Ovary (tissue), 9 donors: ENCODE results near the gene TMEM150B. TPM values are rescaled to one million over a fixed set of nuclear protein-coding genes. Genes with fewer than 3 reads are reported as not detected.

Experiments
- DNase-seq, 5 donors: peaks; one replicate each; pipeline ENCODE4 v3.0.0-alpha.2; 2019 to 2020
- H3K27ac ChIP-seq, 2 donors: fragments of 200-600 bp; one replicate each; pipeline versions ENCODE4 v1.5.1 to v1.8.0; 2019 to 2022
- H3K27me3 ChIP-seq: fragments of 200-600 bp; one replicate; pipeline ENCODE4 v1.8.0; 2022
- H3K36me3 ChIP-seq: fragments of 200-600 bp; sonication (generic); one replicate; pipeline ENCODE4 v1.5.1; 2019
- H3K4me1 ChIP-seq: one replicate; pipeline ENCODE4 v1.8.1; 2013; ENCODE audit warnings: mild to moderate bottlenecking, moderate library complexity; ENCODE audit not compliant: insufficient read depth
- H3K4me3 ChIP-seq: fragments of 200-600 bp; sonication (generic); one replicate; pipeline ENCODE4 v1.5.1; 2017
- H3K9me3 ChIP-seq, 2 donors: fragments of 200-600 bp in 1 of 2; sonication (generic) in 1 of 2; one replicate each; pipeline versions ENCODE4 v1.5.1 to v1.8.1; 2013 to 2019; ENCODE audit warnings: mild to moderate bottlenecking in 1 of 2, moderate library complexity in 1 of 2
- CTCF ChIP-seq, 3 donors: fragments of 450-650 bp in 2 of 3; fragments of 200-600 bp in 1 of 3; IDR thresholded peaks; one replicate each; pipeline versions ENCODE4 v1.5.1 to v1.8.0; 2016 to 2022; ENCODE audit warnings: antibody characterized with exemption in 3 of 3, mild to moderate bottlenecking in 1 of 3
- EP300 ChIP-seq: sonication (generic); formaldehyde crosslinking; IDR thresholded peaks from one replicate; pipeline ENCODE4 v1.6.1; 2017; ENCODE audit warnings: antibody characterized with exemption
- POLR2A ChIP-seq: fragments of 450-650 bp; IDR thresholded peaks from one replicate; pipeline ENCODE4 v1.6.1; 2017; ENCODE audit warnings: antibody characterized with exemption, mild to moderate bottlenecking, moderate library complexity
- WGBS, 3 donors: extraction: QIAGEN DNeasy Blood & Tissue Kit in 1 of 3; methylation state at CpG; one replicate each; pipeline versions ENCODE4 v1.1.5 to v1.1.7; 2013 to 2017; 5-methylcytosine and 5-hydroxymethylcytosine counted together
- intact Hi-C, 4 donors: fragments of 100-400 bp; cut with DNase I; formaldehyde crosslinking; loops; one replicate each; pipeline versions ENCODE4 v1.11.0 to v1.15.1; 2022 to 2023
- polyA plus RNA-seq, 2 donors: library from polyadenylated mRNA; stranded (reverse); fragments of 200-250 nt in 1 of 2; fragments of 350-450 nt in 1 of 2; fragmentation: Illumina TruSeq in 1 of 2; extraction: RNeasy Lipid Tissue Mini Kit (QIAGEN cat#74804) in 1 of 2; gene quantifications; one replicate each; pipeline ENCODE4 v1.2.3, GENCODE V29; 2013 to 2014
- total RNA-seq, 7 donors: library from RNA; depleted of rRNA in 2 of 7; stranded (reverse); fragments of >200 nt in 2 of 7; fragmentation: NEBNext Ultra II Directional in 3 of 7; extraction: Animal tissue kit (Norgen Biotek cat#: 25700) in 3 of 7; gene quantifications; one replicate each; pipeline versions ENCODE4 v1.1.0 to v1.2.4, GENCODE V29; 2016 to 2023
- donor health status: DM: no; HTN: no; CAD: no; lungs with moderate emphysema.
- donor health status: DM: no; HTN: no; CAD: no.
- donor health status: Bipolar disorder and iron deficiency.
- donor health status: DM: yes; HTN: yes; CAD: no.
- donor health status: DM: no; HTN: no; CAD: no.
- donor health status: DM: yes; HTN: yes; CAD: no.

Gene TMEM150B
- total and polyA plus RNA-seq, 9 donors, result 0.36 to 3.9 (median 0.76) TPM

- no peak for DNase-seq
- TF ChIP-seq EP300 (no peak), POLR2A (no peak), CTCF (IDR thresholded peaks at IDR 0.05) (no peak)
- intact Hi-C loops, result no loop called here
- Histone ChIP-seq H3K4me3 (no peak overlapping the region), H3K36me3 (no peaks in the 10 kb centered on the region), H3K27me3 (no peaks in the 10 kb centered on the region), H3K27ac (no peak overlapping the region), H3K9me3 (no peaks in the 10 kb centered on the region), H3K4me1 (no peaks in the 10 kb centered on the region)
- WGBS, 3 donors, result 70 to 78% (median 74%) methylated on average over 13 to 19 of the region's 19 CpGs
Observed at GRCh38 chr19:55358493-55358892, 33.4 kb upstream of the TMEM150B start.

GRCh38 chr19:55355213-55355821 lies 30.2 kb upstream of the TMEM150B start:
- WGBS, 3 donors, result 22 to 25% (median 25%) methylated on average over 12 of the region's 13 CpGs
- Histone ChIP-seq H3K4me3 (no peak overlapping the region), H3K4me1 (no peaks in the 10 kb centered on the region), H3K9me3 (no peaks in the 10 kb centered on the region), H3K27me3 (no peaks in the 10 kb centered on the region), H3K27ac (no peak overlapping the region), H3K36me3 (no peaks in the 10 kb centered on the region)
- TF ChIP-seq POLR2A, result no peak
- no peak for TF ChIP-seq CTCF (IDR thresholded peaks at IDR 0.05)
- TF ChIP-seq EP300, result no peak
- intact Hi-C loops, result no loop called here
- no peak for DNase-seq

GRCh38 chr19:55354698-55355212 lies 29.6 kb upstream of the TMEM150B start, which contains the start of gene COX6B2:
Gene COX6B2, minus strand, starts transcription at chr19:55354719. Its CDS starts 198 bp downstream, at chr19:55354521.
- DNase-seq, result no peak
- TF ChIP-seq CTCF (IDR thresholded peaks at IDR 0.05), result no peak
- TF ChIP-seq POLR2A, result no peak
- no peak for TF ChIP-seq EP300
- intact Hi-C loops, result no loop called here
- Histone ChIP-seq H3K9me3 (no peaks in the 10 kb centered on the region), H3K27me3 (no peaks in the 10 kb centered on the region), H3K4me3 (peak within 1 kb of the TSS; percentile 28), H3K36me3 (no peaks in the 10 kb centered on the region), H3K27ac (no peak within 1 kb of the TSS), H3K4me1 (no peaks in the 10 kb centered on the region)
- 0 to 2% (median 2%) methylated on average over 29 to 43 of the region's 43 CpGs for WGBS, 3 donors

- TF ChIP-seq EP300, result no peak
- TF ChIP-seq POLR2A, result no peak
- no peak for TF ChIP-seq CTCF (IDR thresholded peaks at IDR 0.05)
- 1 to 2% (median 1%) methylated on average over 60 to 72 of the region's 72 CpGs for WGBS, 3 donors
- DNase-seq, result peak; percentile 63 to 80 (median 67)
- Histone ChIP-seq H3K9me3 (no peaks in the 10 kb centered on the region), H3K4me3 (peak overlapping the region; percentile 28), H3K36me3 (no peaks in the 10 kb centered on the region), H3K4me1 (no peaks in the 10 kb centered on the region), H3K27me3 (no peaks in the 10 kb centered on the region), H3K27ac (no peak overlapping the region)
- intact Hi-C loops, result no loop called here
Observed at GRCh38 chr19:55353803-55354697, 28.9 kb upstream of the TMEM150B start.
